ENCODE results near the gene CCDC6. TPM values are rescaled to one million over a fixed set of nuclear protein-coding genes. Genes with fewer than 3 reads are reported as not detected.
"Not testable (repeated sequence)": the region's sequence is repeated elsewhere in the genome, so short reads cannot be mapped to it uniquely, and the experiment has no call there.

The CCDC6 gene
- polyA plus RNA-seq, 4 donors = 27.2 to 46.3 (median 43.3) TPM

DNA sequence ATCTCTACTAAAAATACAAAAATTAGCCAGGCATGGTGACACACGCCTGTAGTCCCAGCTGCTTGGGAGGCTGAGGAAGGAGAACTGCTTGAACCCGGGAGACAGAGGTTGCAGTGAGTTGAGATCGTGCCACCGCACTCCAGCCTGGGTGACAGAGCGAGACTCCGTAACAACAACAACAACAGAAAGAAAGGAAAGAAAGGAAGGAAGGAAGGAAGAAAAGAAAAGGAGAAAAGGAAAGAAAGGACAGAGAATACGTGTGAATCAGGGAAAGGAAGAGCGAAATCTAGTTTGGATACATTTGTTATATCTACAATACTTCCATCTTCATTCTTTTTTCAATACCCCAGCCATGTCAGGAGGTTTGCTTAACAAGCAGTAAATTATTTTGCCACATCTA is 21.5 kb downstream of the CCDC6 start:
- not testable (repeated sequence) for DNase-seq (ENCODE audit: low read depth in 4 of 4, low spot score in 3 of 4)

DNA sequence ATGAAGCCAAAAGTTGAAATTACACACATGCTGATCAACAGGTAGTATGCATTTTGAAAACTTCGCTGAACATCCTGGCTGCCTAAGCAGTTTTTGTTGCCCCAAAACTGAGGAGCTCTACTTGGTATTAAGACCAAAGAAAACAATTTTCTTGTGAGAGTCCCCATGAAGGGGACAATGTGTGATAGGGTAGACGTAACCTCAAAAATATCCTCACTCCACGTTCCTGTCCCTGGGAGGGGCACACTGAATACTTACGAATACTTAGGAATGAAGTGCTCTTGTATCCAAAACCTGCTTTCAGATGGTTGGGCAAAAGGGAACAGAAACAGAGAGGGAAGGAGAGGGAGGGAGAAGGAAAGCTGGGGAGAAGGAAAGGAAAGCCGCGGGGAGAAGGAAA is 24.7 kb downstream of the CCDC6 start:
- no peak for DNase-seq (ENCODE audit: low read depth in 4 of 4, low spot score in 3 of 4)

DNA sequence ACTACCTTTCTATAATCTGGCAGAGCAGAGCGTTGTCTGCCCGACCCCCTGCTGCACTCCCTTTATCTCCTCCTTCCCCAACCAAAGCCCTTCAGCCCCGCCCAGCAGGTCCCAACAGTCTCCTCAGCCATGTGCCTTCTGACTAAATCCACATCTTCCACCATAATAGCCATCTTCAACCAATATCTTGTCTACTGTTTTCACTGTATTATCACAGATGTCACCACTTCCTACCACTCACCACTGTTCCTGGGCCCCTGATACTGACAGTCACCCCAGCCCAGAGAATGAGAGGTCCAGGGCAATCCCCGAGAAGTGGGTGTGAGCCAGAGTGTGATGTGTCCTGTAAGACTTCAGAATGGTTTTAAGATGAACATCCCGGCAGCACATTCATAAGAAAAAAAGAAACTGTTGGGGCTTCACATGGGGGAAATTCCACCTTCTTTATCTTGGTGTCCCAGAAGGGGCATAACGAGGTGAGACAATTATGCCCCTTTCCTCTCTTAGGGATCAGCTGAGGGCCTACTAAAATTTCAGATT is 25.3 kb downstream of the CCDC6 start:
- DNase-seq (ENCODE audit: low read depth in 4 of 4, low spot score in 3 of 4) = no peak

DNA sequence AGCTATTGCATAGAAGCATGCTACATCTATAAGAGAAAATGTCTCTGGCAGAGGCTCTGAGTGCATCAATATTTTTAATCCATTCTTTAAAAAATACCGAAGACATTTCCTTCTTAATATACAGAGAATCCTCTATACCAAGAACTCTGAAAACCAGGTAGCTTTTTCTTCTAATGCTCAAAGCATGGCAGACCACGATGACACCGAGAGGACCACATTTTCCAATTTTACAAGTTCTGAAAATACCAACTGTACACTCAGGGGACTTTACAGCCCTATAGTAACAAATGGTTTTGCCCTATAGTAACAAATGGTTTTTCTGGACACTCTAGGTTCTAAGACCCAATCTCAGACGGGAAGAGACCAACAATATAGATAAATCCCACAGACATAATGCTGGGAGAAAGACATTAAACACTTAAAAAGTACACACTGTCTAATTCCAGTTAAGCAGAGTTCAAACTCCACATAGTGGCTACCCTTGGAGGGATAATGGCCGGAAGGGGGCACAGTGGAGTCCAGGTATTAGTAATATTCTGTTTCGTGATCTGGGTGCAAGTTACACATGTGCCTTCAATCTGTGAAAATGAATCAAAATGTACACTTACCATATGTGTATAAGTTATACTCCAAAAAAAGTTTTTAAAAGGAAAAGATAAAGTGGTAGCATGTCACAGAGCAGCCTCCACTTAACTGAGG is 26.2 kb downstream of the CCDC6 start:
- DNase-seq (ENCODE audit: low read depth in 4 of 4, low spot score in 3 of 4) = no peak

DNA sequence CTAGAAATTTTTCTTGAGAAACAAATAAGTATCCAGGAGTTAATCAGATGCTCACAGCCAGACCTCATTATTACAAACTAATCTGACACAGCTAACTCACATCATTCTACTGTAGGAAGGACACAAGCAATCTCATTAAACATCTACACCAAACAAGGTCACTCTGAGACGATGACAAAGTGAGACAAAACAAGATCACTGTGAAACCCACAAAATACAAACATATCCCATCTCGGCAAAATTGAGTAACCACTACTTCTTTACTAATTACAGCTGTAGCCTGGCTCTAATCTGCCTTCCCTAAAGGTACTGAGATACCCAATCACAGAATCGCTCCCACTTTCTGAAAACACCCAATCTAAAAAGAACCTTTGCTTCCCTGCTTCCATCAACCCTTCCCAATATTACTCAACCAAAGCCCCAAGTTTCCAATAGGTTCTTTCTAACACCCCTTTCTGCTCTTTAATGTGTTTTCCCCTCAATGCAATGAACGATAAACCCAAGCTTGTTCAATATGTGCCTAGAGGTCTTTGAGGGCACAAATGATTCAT is 26.9 kb downstream of the CCDC6 start:
- DNase-seq (ENCODE audit: low read depth in 4 of 4, low spot score in 3 of 4) = no peak

DNA sequence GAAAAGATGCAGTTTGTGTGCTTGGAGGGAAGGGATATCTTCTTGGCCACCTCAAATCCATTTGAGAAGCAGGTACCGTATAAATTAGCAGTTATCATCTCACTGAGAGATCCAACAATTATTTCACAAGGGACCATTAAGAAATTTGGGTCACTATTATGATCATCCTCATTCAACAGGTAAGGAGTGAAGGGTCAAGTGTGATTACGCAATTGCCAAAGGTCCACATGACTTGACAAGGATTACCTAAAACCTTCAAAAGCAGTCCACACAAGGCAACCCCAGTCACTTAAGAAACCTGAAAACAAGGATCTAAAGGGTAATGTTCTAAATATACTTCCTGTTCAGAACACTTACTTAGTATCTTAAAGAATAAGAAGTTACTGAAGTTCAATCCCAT is 27.4 kb downstream of the CCDC6 start:
- DNase-seq (ENCODE audit: low read depth in 4 of 4, low spot score in 3 of 4) = no peak

DNA sequence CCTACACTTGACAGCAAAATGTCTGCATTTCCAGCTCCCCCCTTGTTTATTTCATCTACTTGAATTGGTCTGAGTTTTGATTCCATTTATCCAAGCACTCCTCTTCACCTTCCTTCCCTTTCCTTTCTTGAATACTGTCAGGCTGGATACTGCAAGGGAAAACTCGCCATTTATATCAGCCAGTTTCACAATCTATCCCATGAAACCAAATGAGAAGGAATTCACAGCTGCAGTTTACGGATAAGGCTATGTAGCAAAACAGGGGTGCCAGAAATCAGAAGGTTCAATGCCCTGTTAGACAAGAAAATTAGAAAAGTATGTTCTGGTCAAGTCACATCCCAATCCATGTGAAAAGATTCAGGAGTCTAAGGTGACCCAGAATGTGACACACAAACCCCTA is 28.1 kb downstream of the CCDC6 start:
- no peak for DNase-seq (ENCODE audit: low read depth in 4 of 4, low spot score in 3 of 4)

DNA sequence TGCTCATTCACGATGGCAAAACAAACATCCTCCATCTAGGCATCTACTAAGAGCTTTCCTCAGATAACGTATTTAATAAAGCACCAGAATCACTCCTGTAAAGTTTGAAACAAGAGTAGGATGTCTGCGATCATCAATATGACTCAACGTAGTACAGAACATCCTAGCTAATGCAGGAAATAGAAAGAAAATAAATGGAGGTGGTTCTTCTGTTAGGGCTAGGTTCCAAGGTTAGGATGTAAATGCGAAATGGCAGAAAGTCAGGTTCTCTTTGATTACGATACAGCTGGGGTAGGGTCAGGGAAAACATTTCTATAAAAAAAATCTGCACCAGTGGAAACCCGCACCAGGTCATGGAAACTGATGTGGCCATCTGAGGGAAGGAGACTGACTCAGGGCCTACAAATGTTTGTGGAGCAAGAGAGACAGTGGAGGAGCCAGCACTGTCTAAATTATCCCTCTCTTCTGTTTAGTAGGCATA is 29.1 kb downstream of the CCDC6 start:
- DNase-seq (ENCODE audit: low read depth in 4 of 4, low spot score in 3 of 4) = no peak

DNA sequence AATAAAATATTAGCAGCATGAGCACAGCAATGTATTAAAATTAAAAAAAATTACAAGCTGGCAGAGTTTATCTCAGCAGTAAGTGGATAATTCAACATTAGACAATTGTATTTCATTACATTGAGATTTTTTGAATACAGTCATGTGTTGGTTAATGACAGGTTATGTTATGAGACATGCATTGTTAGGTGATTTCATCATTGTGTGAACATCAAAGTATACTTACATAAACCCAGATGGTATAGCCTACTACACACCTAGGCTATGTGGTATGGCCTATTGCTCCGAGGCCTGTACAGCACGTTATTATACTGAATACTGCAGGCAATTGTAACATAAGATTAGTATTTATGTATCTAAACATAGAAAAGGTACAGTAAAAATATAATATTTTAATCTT is 29.7 kb downstream of the CCDC6 start:
- DNase-seq (ENCODE audit: low read depth in 4 of 4, low spot score in 3 of 4) = no peak

DNA sequence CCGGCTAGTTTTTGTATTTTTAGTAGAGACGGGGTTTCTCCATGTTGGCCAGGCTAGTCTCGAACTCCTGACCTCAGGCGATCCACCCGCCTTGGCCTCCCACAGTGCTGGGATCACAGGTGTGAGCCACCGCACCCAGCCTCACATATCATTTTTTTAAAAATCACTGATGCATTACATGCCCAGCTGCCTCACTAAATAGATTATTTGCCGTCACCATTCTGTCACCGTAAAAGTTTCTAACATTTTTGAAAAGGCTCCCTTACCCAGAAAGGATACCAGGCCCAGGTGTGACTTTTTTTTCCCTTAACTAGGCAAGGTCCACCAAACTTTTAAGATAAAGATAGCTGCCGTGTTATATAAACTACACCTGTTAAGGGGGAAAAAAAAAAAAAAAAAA is 30.1 kb downstream of the CCDC6 start:
- DNase-seq (ENCODE audit: low read depth in 4 of 4, low spot score in 3 of 4) = not testable (repeated sequence)

DNA sequence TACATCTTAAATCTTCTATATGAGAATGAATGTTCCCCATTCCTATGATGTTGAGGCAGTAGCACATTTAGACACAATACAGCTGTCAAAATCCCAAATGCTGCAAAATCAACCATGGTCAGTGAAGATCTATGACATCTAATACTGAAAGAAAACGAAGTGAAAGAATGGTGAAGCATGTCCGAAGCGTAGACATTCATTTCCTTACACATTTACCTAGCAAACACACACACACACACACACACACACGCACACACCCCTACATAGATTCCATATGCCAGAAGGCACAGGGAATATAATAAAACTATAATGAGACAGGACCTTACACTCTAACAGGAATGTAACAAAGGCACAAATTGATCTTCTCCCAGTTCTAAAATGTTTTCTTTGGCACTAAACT is 32.5 kb downstream of the CCDC6 start:
- no peak for DNase-seq (ENCODE audit: low read depth in 4 of 4, low spot score in 3 of 4)

DNA sequence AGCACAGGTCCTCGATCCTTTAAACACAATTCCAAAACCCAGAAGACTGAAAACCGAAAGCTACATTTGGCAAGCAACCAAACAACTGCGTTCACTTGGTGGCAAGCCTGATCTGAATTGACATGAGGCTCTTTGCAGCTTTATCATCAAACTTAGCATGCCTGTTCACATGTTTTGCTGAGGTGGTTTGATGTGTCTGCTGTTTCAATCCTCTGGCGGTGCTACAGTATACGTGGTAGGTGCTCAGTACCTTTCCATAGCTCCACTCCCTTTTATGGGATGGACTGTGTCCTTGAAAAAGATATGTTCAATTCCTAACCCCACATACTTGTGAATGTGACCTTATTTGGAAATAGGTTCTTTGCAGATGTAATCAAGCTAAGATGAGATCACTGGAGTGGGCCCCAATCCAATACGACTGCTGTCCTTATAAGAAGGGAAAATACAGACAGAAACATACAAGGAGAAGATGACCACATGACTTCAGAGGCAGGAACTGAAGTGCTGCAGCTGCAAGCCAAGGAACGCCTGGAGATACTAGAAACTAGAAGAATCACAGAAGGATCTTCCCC is 33.4 kb downstream of the CCDC6 start:
- no peak for DNase-seq (ENCODE audit: low read depth in 4 of 4, low spot score in 3 of 4)

DNA sequence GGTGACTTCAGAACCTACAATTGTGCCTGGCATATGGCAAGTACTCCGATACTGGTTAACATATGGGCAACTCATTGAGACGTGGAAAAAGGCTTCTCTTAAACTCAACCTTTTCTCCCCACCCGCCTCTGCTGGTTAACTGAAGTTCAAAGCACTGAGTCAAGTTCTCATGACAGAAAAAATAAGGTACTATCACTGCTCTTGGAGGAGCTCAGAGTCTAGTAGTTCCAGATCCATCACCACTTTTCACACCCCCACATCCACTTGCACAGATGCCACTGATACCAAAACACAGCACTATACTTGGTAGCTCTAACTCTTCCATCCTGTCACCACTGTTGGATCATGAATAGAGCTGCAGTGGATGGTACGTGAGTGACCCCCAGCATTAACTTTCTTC is 36.2 kb downstream of the CCDC6 start:
- no peak for DNase-seq (ENCODE audit: low read depth in 4 of 4, low spot score in 3 of 4)

DNA sequence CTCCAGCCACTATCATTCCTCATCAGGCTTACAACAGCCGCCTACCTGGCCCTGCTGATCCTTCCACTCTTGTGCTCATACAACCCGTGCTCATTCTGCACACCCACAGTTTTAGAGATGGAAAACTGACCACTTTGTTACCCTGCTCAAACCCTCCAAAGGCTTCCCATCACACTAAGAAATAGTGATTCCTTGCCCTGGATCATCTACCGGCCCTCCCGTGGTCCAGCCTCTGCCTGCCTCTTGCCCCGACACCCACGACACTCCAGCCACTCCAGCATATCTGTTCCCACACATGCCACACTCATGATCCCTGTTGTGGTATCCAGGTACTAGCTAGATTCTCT is 36.8 kb downstream of the CCDC6 start:
- DNase-seq (ENCODE audit: low read depth in 4 of 4, low spot score in 3 of 4) = no peak

DNA sequence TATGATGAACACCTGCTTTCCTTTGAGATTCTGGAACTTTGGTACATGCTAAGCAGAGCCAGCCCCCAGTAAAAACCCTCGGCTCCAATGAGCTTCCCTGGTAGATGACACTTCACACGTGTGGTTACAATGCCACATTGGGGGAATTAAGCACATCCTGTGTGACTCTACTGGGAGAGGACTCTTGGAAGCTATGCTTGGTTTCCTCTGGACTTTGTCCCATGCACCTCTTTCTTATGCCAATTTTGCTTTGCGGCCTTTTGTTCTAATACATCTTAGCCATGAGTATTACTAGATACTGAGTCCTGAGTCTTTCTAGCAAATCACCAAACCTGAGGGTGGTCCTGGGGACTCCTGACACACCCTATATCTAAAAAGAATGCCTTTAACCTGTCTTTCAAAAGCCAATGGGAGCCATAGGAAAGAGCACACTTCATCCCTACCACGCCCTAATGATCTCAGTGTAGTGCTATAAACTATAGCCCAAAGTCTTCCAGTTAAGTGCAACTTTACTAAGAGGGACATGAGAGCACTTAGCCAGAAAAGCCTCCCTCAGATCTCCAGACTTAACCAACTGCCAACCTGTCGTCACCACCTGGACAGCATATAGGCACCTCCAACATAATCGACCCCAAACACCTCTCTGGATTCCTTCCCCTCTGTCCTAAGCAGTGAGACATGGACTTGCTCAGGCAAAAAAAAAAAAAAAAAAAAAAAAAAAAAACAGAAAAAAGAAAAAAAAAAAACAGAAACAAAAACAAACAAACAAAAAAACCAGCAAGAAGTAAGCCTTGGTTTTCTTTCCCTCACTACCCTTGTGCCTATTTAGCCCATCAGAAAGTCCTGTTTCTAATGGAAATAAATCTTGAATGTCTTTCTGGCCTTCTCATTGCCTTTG is 37.4 kb downstream of the CCDC6 start:
- no peak for DNase-seq (ENCODE audit: low read depth in 4 of 4, low spot score in 3 of 4)

DNA sequence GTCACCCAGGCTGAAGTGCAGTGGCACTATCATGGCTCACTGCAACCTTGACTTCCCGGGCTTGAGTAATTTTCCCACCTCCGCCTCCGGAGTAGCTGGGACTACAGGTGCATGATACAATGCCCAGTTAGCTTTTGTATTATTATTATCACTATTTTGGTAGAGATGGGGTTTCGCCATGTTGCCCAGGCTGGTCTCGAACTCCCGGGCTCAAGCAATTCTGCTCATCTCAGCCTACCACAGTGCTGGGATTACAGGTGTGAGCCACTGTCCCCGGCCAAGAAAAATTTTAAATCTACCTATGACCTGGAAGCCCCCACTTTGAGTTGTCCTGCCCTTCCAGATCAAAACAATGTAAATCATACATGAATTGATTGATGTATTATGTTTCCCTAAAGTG is 38.8 kb downstream of the CCDC6 start:
- no peak for DNase-seq (ENCODE audit: low read depth in 4 of 4, low spot score in 3 of 4)

DNA sequence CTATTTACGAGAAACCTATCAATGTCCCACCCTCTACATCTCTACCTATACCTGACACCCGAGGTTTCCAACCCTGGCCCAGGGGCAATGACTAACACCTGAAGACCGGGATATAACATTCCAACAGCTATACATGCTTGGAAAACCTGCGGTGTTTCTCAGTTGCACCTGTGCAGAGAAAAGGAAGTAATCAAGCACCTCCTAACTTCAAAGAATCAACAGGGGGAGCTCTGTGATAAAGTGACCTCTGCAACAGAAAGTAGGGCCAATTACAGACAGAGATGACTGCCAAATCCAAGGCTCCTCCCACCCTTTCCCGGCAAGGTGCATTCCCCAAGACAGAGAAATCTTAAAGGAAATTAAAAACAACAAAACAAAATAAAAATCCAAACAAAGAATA is 41.3 kb downstream of the CCDC6 start:
- no peak for DNase-seq (ENCODE audit: low read depth in 4 of 4, low spot score in 3 of 4)

DNA sequence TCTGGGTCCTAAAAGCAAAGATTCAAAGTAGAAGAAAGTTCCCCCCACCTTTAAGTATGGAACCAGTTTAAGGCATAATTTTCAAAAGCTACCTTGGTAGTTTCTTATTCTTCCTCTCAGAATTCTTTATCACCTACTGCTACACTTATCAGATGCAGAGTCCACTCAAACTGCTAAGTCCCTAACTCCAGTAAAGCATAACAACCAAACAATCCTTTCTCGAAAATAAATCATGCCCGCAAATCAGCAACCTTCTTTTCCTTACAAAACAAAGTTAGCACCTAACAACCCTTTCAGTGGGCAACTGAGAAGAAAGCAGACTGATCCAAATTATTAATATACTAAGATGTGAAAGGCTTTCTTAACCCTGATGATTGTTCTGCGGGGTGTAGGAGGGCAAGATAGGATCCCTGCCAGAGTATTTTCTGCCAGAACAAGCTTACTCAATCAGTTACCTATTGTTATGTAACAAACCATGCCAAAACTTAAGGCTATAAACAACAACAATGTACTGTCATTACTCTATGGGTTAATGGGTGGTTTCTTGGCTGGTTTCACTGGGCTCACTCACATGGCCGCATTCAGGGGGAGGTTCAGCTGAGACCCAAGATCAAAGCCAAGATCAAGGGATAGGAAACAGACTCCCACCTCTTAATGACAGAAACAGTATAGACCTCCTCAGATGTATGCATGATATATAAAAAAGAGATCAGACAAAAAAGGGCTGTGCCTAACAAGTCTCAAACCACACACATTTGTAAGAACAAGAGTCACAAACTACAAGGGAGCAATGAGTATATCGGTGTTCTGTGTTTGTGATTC is 42.0 kb downstream of the CCDC6 start:
- no peak for DNase-seq (ENCODE audit: low read depth in 4 of 4, low spot score in 3 of 4)

DNA sequence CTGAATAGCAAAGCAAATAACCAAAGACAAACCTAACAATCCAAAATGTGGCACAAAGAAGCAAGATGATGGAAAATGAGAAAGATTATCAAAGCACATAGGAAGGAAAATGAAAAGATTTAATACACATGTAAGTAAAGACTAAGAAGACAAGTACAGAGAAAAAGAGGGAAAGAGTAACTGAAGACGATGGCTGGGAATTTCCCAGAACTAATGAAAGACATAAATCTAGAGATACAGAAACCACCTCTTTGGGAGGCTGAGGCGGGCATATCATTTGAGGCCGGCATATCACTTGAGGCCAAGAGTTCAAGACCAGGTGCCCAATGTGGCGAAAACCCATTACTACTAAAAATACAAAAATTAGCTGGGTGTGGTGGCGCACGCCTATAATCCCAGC is 46.8 kb downstream of the CCDC6 start:
- DNase-seq (ENCODE audit: low read depth in 4 of 4, low spot score in 3 of 4) = no peak

DNA sequence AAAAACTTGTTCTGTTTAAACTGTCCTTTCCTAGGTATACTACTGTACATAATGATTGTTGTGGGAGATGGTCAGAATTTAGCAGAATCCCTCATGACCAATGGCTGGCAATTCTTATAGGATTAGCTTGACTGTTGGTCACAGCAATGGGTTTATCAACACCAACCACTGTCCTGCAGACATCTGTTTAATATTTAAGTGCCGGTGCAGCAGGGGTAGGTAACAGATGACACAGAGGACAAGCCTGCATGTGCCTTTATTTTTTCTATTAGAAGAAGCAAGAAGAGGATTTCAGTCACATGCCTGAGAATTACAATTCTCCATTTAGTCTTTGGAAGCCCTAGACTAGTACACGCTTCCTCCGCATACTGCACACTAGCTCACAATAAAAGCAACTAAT is 48.4 kb downstream of the CCDC6 start:
- DNase-seq (ENCODE audit: low read depth in 4 of 4, low spot score in 3 of 4) = no peak
